GM23248 (cell line): ENCODE results near the gene SLC35G6. TPM values are rescaled to one million over a fixed set of nuclear protein-coding genes. Genes with fewer than 3 reads are reported as not detected.

Experiments used
- DNase-seq: peaks from one replicate; pipeline ENCODE4 v3.0.0-alpha.2; 2015
- H2AFZ ChIP-seq: fragments of 200-600 bp; sonication (generic); 2 replicates; pipeline ENCODE4 v1.6.1; 2016; ENCODE audit warnings: antibody characterized with exemption
- H3F3A ChIP-seq: fragments of 200-600 bp; sonication (generic); 2 replicates; pipeline ENCODE4 v1.6.1; 2016; ENCODE audit warnings: mild to moderate bottlenecking, antibody characterized with exemption, mixed run types; ENCODE audit not compliant: insufficient read depth
- H3K27ac ChIP-seq: fragments of 200-600 bp; sonication (generic); 2 replicates; pipeline ENCODE4 v1.5.1; 2016; ENCODE audit warnings: mild to moderate bottlenecking
- H3K27me3 ChIP-seq: fragments of 200-600 bp; sonication (generic); replicated peaks from 2 replicates; pipeline ENCODE4 v1.6.1; 2016; ENCODE audit warnings: mild to moderate bottlenecking; ENCODE audit not compliant: insufficient read depth
- H3K36me3 ChIP-seq: fragments of 200-600 bp; sonication (generic); 2 replicates; pipeline ENCODE4 v1.6.1; 2016; ENCODE audit warnings: low read depth, mild to moderate bottlenecking
- H3K4me1 ChIP-seq: fragments of 200-600 bp; sonication (generic); 2 replicates; pipeline ENCODE4 v1.6.1; 2016; ENCODE audit warnings: mild to moderate bottlenecking; ENCODE audit not compliant: insufficient read depth
- H3K4me2 ChIP-seq: fragments of 200-600 bp; sonication (generic); one replicate; pipeline ENCODE4 v1.6.1; 2016; ENCODE audit warnings: mild to moderate bottlenecking; ENCODE audit not compliant: unreplicated experiment
- H3K4me3 ChIP-seq: fragments of 200-600 bp; sonication (generic); 2 replicates; pipeline ENCODE4 v1.5.1; 2016; ENCODE audit warnings: mild to moderate bottlenecking
- H3K79me2 ChIP-seq: fragments of 200-600 bp; sonication (generic); 2 replicates; pipeline ENCODE4 v1.6.1; 2016; ENCODE audit warnings: mild to moderate bottlenecking; ENCODE audit not compliant: insufficient read depth
- H3K9ac ChIP-seq: fragments of 200-600 bp; sonication (generic); 2 replicates; pipeline ENCODE4 v1.6.1; 2016; ENCODE audit warnings: mild to moderate bottlenecking
- H3K9me2 ChIP-seq: fragments of 200-600 bp; sonication (generic); 2 replicates; pipeline ENCODE4 v1.6.1; 2016; ENCODE audit warnings: mixed run types, mild to moderate bottlenecking, moderate library complexity; ENCODE audit not compliant: insufficient read depth
- H3K9me3 ChIP-seq: fragments of 200-600 bp; sonication (generic); one replicate; pipeline ENCODE4 v1.6.1; 2017; ENCODE audit warnings: low read depth
- H4K20me1 ChIP-seq: fragments of 200-600 bp; sonication (generic); 2 replicates; pipeline ENCODE4 v1.6.0; 2016; ENCODE audit not compliant: insufficient read depth
- EZH2 ChIP-seq: fragments of 200-600 bp; sonication (generic); IDR thresholded peaks from 2 replicates; pipeline ENCODE4 v1.6.1; 2018; ENCODE audit warnings: antibody characterized with exemption, mild to moderate bottlenecking; ENCODE audit not compliant: insufficient read depth, poor library complexity, severe bottlenecking
- EZH2phosphoT487 ChIP-seq: fragments of 200-600 bp; sonication (generic); IDR thresholded peaks from 2 replicates; pipeline ENCODE4 v1.6.1; 2018; ENCODE audit warnings: antibody characterized with exemption, moderate library complexity, mild to moderate bottlenecking, low read depth; ENCODE audit not compliant: insufficient read depth
- WGBS, 2 experiments: methylation state at CpG; one replicate each; pipeline ENCODE4 v1.1.6; 2015 to 2017; ENCODE audit warnings: low lambda C conversion rate in 2 of 2, low coverage in 1 of 2; ENCODE audit errors: missing lambda C conversion rate in 2 of 2; 5-methylcytosine and 5-hydroxymethylcytosine counted together
- in situ Hi-C: fragments of 300-500 bp; cut with MboI; formaldehyde crosslinking; loops from 2 replicates; pipeline ENCODE4 v1.15.0; 2020
- polyA plus RNA-seq: library from polyadenylated mRNA; unstranded; fragments of >200 nt; fragmentation: Nextera tagmentation; extraction: Ambion mirVana; gene quantifications from 2 replicates; pipeline ENCODE4 v1.2.1, GENCODE V29; 2016
- total RNA-seq: library from RNA; depleted of rRNA; stranded (reverse); fragments of >200 nt; shearing (Covaris generic); gene quantifications from 2 replicates; pipeline ENCODE4 v1.2.3, GENCODE V29; 2014

SLC35G6 gene
- total and polyA plus RNA-seq, 2 experiments from 2014 or later: 0.14 TPM; not detected in 1

GRCh38 chr17:7490144-7490543 lies 8.9 kb downstream of the SLC35G6 start:
- Histone ChIP-seq H3K4me1 (peaks cover 23% of the 10 kb centered on the region), H3K36me3 (no peaks in the 10 kb centered on the region), H3K4me2 (no peak overlapping the region), H3K27ac (no peak overlapping the region), H3F3A (peaks cover 10% of the 10 kb centered on the region; the same call in 1 of the 2 replicates), H3K9me3 (no peaks in the 10 kb centered on the region), H3K9me2 (no peaks in the 10 kb centered on the region), H3K27me3 (no peaks in the 10 kb centered on the region), H3K79me2 (peaks cover 100% of the 10 kb centered on the region), H2AFZ (no peak overlapping the region), H3K9ac (no peak overlapping the region), H3K4me3 (no peak overlapping the region), H4K20me1 (peaks cover 44% of the 10 kb centered on the region)
- 78% methylated on average over 8 of the region's 8 CpGs for WGBS, 2 experiments
- TF ChIP-seq EZH2 (no peak), EZH2phosphoT487 (no peak)
- in situ Hi-C loops: no loop called here
- DNase-seq: no peak

DNA sequence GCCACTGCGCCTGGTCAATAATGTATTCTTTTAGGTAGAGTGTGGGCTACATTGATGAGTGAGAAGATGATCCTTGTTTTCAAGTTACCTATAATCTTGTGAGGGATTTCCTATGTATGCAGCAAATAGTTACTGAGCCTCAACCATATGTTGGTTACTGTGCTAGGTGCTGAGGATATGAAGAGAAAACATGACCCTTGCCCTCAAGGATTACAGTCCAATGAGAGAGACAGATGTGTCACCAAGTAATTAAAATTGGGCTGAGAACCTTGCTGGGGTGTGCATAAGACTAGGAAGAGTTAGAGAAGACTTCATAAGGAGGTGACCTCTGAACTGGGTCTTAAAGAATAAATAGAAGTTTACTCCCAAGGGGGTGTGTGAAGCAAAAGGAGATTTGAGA lies 10.3 kb downstream of the SLC35G6 start:
- no peaks in the 10 kb centered on the region for H3K9me3 ChIP-seq
- peaks cover 48% of the 10 kb centered on the region for H4K20me1 ChIP-seq
- H3K4me1 ChIP-seq: peaks cover 20% of the 10 kb centered on the region
- no peaks in the 10 kb centered on the region for H3K9me2 ChIP-seq
- in situ Hi-C loops: no loop called here
- peaks cover 100% of the 10 kb centered on the region for H3K79me2 ChIP-seq
- peaks cover 6% of the 10 kb centered on the region; the same call in 1 of the 2 replicates for H3F3A ChIP-seq
- TF ChIP-seq EZH2phosphoT487 (no peak), EZH2 (no peak)
- no peak for DNase-seq
- no peak overlapping the region for H3K9ac ChIP-seq
- no peak overlapping the region for H2AFZ ChIP-seq
- H3K27ac ChIP-seq: no peak overlapping the region
- H3K4me3 ChIP-seq: no peak overlapping the region
- 100% methylated on average over 1 of the region's 1 CpG for WGBS, 2 experiments
- no peaks in the 10 kb centered on the region for H3K27me3 ChIP-seq
- H3K4me2 ChIP-seq: no peak overlapping the region
- peaks cover 4% of the 10 kb centered on the region; the same call in 1 of the 2 replicates for H3K36me3 ChIP-seq

DNA sequence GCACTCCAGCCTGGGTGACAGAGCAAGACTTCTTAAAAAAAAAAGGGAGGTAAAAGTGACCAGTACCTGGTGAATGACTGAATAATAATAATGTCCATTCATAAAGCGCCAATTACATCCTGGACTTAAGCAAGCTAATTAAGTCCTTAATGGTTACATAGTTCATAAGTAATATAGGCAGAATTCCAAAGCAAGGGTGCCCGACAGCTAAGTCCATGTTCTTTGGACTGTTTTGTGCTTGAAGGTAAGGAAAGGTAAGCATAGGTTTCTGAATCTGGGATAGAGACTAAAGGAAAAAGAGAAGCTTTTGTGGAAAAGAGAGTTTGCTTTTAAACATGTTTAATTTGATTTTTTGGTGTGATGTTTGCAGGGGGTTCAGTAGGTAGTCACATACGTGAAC lies 12.7 kb downstream of the SLC35G6 start:
- DNase-seq: no peak
- no peak overlapping the region for H3K9ac ChIP-seq
- peaks cover 39% of the 10 kb centered on the region for H4K20me1 ChIP-seq
- in situ Hi-C loops: no loop called here
- no peak overlapping the region for H3K27ac ChIP-seq
- no peak overlapping the region for H3K4me3 ChIP-seq
- H3K27me3 ChIP-seq: no peaks in the 10 kb centered on the region
- no peak overlapping the region for H2AFZ ChIP-seq
- 97 to 99% methylated on average over 3 of the region's 3 CpGs for WGBS, 2 experiments
- no peaks in the 10 kb centered on the region for H3K9me2 ChIP-seq
- peaks cover 14% of the 10 kb centered on the region for H3K36me3 ChIP-seq
- no peak overlapping the region for H3K4me2 ChIP-seq
- TF ChIP-seq EZH2 (no peak), EZH2phosphoT487 (no peak)
- peaks cover 98% of the 10 kb centered on the region for H3K79me2 ChIP-seq
- no peaks in the 10 kb centered on the region for H3K9me3 ChIP-seq
- H3F3A ChIP-seq: peaks cover 4% of the 10 kb centered on the region; the same call in 1 of the 2 replicates
- H3K4me1 ChIP-seq: peaks cover 5% of the 10 kb centered on the region; the same call in 1 of the 2 replicates

DNA sequence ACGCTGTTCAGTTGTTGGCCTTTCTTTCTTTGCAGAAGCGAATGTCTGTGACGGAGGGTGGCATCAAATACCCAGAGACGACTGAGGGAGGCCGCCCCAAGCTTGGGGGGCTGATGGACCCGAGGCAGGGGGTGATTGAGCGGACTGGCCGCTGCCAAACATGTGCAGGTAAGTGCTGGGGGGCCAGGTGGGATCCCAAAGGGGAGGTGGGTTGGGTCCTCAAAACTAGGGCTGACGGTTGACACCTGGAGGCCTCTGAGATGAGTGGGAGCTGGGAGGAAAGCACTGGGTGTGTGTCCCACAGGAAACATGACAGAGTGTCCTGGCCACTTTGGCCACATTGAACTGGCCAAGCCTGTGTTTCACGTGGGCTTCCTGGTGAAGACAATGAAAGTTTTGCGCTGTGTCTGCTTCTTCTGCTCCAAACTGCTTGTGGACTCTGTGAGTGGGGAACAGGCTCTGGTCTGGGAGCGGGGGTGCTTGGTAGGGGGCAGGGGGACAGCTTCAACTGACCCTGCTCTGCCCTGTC lies 14.7 kb downstream of the SLC35G6 start:
- Histone ChIP-seq H3K27ac (no peak overlapping the region), H3K4me2 (no peak overlapping the region), H4K20me1 (peaks cover 25% of the 10 kb centered on the region), H3K4me1 (no peaks in the 10 kb centered on the region), H3K9ac (no peak overlapping the region), H3K4me3 (no peak overlapping the region), H3K9me3 (no peaks in the 10 kb centered on the region), H3K9me2 (no peaks in the 10 kb centered on the region), H3K27me3 (no peaks in the 10 kb centered on the region), H3K36me3 (peaks cover 34% of the 10 kb centered on the region), H2AFZ (no peak overlapping the region), H3F3A (no peaks in the 10 kb centered on the region), H3K79me2 (peaks cover 98% of the 10 kb centered on the region)
- WGBS, 2 experiments: 90% methylated on average over 11 to 12 of the region's 12 CpGs
- TF ChIP-seq EZH2 (no peak), EZH2phosphoT487 (no peak)
- no peak for DNase-seq
- in situ Hi-C loops: no loop called here
